GM12878 (cell line): ENCODE results near the gene GKN1. TPM values are rescaled to one million over a fixed set of nuclear protein-coding genes. Genes with fewer than 3 reads are reported as not detected.

Experiments
- ATAC-seq: fragments of 200-7000 bp; cut with Tn5 transposase; 3 replicates; pipeline ENCODE4 v1.9.1; 2020; ENCODE audit warnings: mild to moderate bottlenecking, moderate library complexity
- BruUV-seq: library from RNA; stranded (reverse); fragments of 400-500 nt; replicated peaks from 2 replicates; lab custom pipeline; 2021; lab: Mats Ljungman, UMichigan
- CTCF ChIA-PET: fragments of 300-600 bp; sonication (Branson Sonifier 250); formaldehyde crosslinking; extraction: SDS; loops from one replicate; lab custom pipeline; 2021; ENCODE audit warnings: inconsistent platforms; lab: Yijun Ruan, JAX
- POLR2A ChIA-PET: fragments of 350-600 bp; formaldehyde crosslinking; extraction: SDS; loops from one replicate; lab custom pipeline; 2021; ENCODE audit warnings: inconsistent platforms; lab: Charles Lee
- RAD21 ChIA-PET: fragments of 300-600 bp; sonication (Branson Sonifier 250); formaldehyde crosslinking; loops from one replicate; lab custom pipeline; 2023; ENCODE audit warnings: antibody characterized with exemption; ENCODE audit not compliant: unreplicated experiment; lab: Charles Lee
- SMC1A ChIA-PET: fragments of 300-600 bp; sonication (Branson Sonifier 250); formaldehyde crosslinking; loops from one replicate; lab custom pipeline; 2023; ENCODE audit not compliant: unreplicated experiment, uncharacterized antibody; lab: Charles Lee
- DNase-seq: peaks from one replicate; pipeline ENCODE4 v3.0.0-alpha.2; 2011; ENCODE audit warnings: low read depth, low spot score
- FAIRE-seq: peaks from 3 replicates; lab custom pipeline; 2011; peaks lifted over from hg19 to GRCh38; lab: Jason Lieb, UNC
- H2AFZ ChIP-seq: 2 replicates; pipeline ENCODE4 v1.6.0; 2011; ENCODE audit warnings: low read depth, low read length, control low read depth; ENCODE audit not compliant: control insufficient read depth
- H3K27ac ChIP-seq: 2 replicates; pipeline ENCODE4 v1.5.1; 2011; ENCODE audit warnings: control low read depth; ENCODE audit not compliant: control insufficient read depth, insufficient read depth
- H3K27me3 ChIP-seq, 2 experiments: replicated peaks in 1 of 2; 2 replicates each; pipeline versions ENCODE4 v1.6.0 to v1.6.1; 2011; ENCODE audit warnings: low read length in 1 of 2; ENCODE audit not compliant: control insufficient read depth in 2 of 2, insufficient read depth in 2 of 2
- H3K36me3 ChIP-seq, 2 experiments: 2 replicates each; pipeline ENCODE4 v1.5.1; 2011; ENCODE audit warnings: low read length in 1 of 2; ENCODE audit not compliant: control insufficient read depth in 2 of 2, insufficient read depth in 2 of 2
- H3K4me1 ChIP-seq: 2 replicates; pipeline ENCODE4 v1.6.1; 2011; ENCODE audit warnings: mild to moderate bottlenecking, low read length, moderate library complexity, mixed read lengths; ENCODE audit not compliant: control insufficient read depth, insufficient read depth
- H3K4me2 ChIP-seq: 2 replicates; pipeline ENCODE4 v1.6.0; 2011; ENCODE audit warnings: control low read depth; ENCODE audit not compliant: control insufficient read depth, insufficient read depth
- H3K4me3 ChIP-seq: fragments of 200-600 bp; sonication (generic); 2 replicates; pipeline ENCODE4 v1.5.1; 2016
- H3K79me2 ChIP-seq: 2 replicates; pipeline ENCODE4 v1.6.0; 2011; ENCODE audit warnings: low read length; ENCODE audit not compliant: control insufficient read depth, insufficient read depth
- H3K9ac ChIP-seq: 2 replicates; pipeline ENCODE4 v1.8.0; 2011; ENCODE audit warnings: low read length, control low read depth, mixed read lengths; ENCODE audit not compliant: control insufficient read depth, insufficient read depth
- H3K9me3 ChIP-seq: replicated peaks from 3 replicates; pipeline ENCODE4 v1.5.1; 2011; ENCODE audit warnings: mild to moderate bottlenecking, low read length; ENCODE audit not compliant: control insufficient read depth, insufficient read depth
- H4K20me1 ChIP-seq: 2 replicates; pipeline ENCODE4 v1.6.0; 2011; ENCODE audit not compliant: control insufficient read depth, insufficient read depth
- CBFB ChIP-seq: IDR thresholded peaks from 2 replicates; pipeline ENCODE4 v1.6.1; 2016; ENCODE audit warnings: antibody characterized with exemption, low read depth
- CTCF ChIP-seq, 3 experiments: IDR thresholded peaks in 2 of 3; conservative IDR thresholded peaks in 1 of 3; 2 replicates each; pipeline ENCODE4 v1.5.1; 2011; ENCODE audit warnings: low read depth in 3 of 3, low read length in 3 of 3, mild to moderate bottlenecking in 3 of 3, control low read depth in 2 of 3, moderate library complexity in 2 of 3, inconsistent platforms in 1 of 3, mixed read lengths in 1 of 3; ENCODE audit not compliant: control insufficient read depth in 2 of 3, insufficient read depth in 1 of 3; ENCODE audit errors: extremely low read depth in 1 of 3
- RAD21 ChIP-seq: IDR thresholded peaks from 2 replicates; pipeline ENCODE4 v1.6.1; 2011; ENCODE audit warnings: mild to moderate bottlenecking, low read depth, low read length, moderate library complexity; ENCODE audit not compliant: insufficient read depth
- SMC3 ChIP-seq: IDR thresholded peaks from 2 replicates; pipeline ENCODE4 v1.6.1; 2011; ENCODE audit warnings: low read length, improper control_type of control experiment, borderline replicate concordance
- WGBS: methylation state at CpG from one replicate; pipeline ENCODE4 v1.1.6; 2016; ENCODE audit warnings: low lambda C conversion rate; ENCODE audit not compliant: insufficient replicate concordance, insufficient coverage; ENCODE audit errors: missing lambda C conversion rate; 5-methylcytosine and 5-hydroxymethylcytosine counted together
- in situ Hi-C: fragments of 300-500 bp; cut with MboI; formaldehyde crosslinking; loops from 9 replicates; pipeline ENCODE4 v1.14.3; 2018; ENCODE audit warnings: mixed read lengths
- intact Hi-C: fragments of 100-400 bp; cut with micrococcal nuclease; formaldehyde crosslinking; loops from one replicate; pipeline ENCODE4 v1.14.2; 2022; ENCODE audit not compliant: unreplicated experiment
- polyA plus RNA-seq, 11 experiments: library from polyadenylated mRNA; depleted of rRNA in 4 of 11; unstranded in 6 of 11; stranded (reverse) in 5 of 11; fragments of >200 nt; fragmentation: Nextera tagmentation in 4 of 11; fragmentation: Illumina TruSeq in 1 of 11; extraction: Ambion mirVana in 4 of 11; extraction: Trizol in 1 of 11; gene quantifications; 1 replicate in 1 of 11; 2 replicates in 10 of 11; pipeline versions ENCODE4 v1.2.1 to v1.2.3, GENCODE V29; 2011 to 2016; ENCODE audit warnings: inconsistent platforms in 2 of 11, missing spikeins in 2 of 11, low read depth in 1 of 11
- total RNA-seq, 4 experiments: library from RNA; depleted of rRNA in 3 of 4; stranded (reverse); fragments of >200 nt in 3 of 4; fragmentation: Illumina TruSeq in 1 of 4; extraction: Trizol in 1 of 4; gene quantifications; 2 replicates each; pipeline versions ENCODE4 v1.2.1 to v1.2.3, GENCODE V29; 2013 to 2021

GKN1 gene
- total and polyA plus RNA-seq, 10 of the 15 experiments (the other 5 are each of a cell fraction or from before 2014, with no cell fraction given) = not detected

- ChIA-PET POLR2A (no interaction called here), CTCF (interaction anchor here (1.2 to 1.6 kb wide), 2 partner anchors 25 to 1592 kb away, joined by 3 to 5 read pairs; no protein-coding TSS in a partner anchor), RAD21 (interaction anchor here (1.4 kb wide), 1 partner anchor 280 kb away, joined by 4 read pairs; no protein-coding TSS in a partner anchor), SMC1A (interaction anchor here (0.9 kb wide), 1 partner anchor 280 kb away, joined by 4 read pairs; no protein-coding TSS in a partner anchor)
- DNase-seq = peak; percentile 3
- no peak overlapping the region for H2AFZ ChIP-seq
- BruUV-seq = no TSS peak
- no peaks in the 10 kb centered on the region for H3K79me2 ChIP-seq
- H3K36me3 ChIP-seq = no peaks in the 10 kb centered on the region
- no peak overlapping the region for H3K27ac ChIP-seq
- peak; percentile 96 for FAIRE-seq
- H3K4me3 ChIP-seq = no peak overlapping the region
- no peak overlapping the region for H3K9ac ChIP-seq
- H3K4me1 ChIP-seq = no peaks in the 10 kb centered on the region
- peak; percentile 49 to 67 (median 54); a peak in 5 of 6 replicates for TF ChIP-seq CTCF (IDR thresholded peaks at IDR 0.05 in 2 of 3, conservative IDR thresholded peaks at IDR 0.05 in 1 of 3; ENCODE audit: control insufficient read depth in 2 of 3, extremely low read depth in 1 of 3, insufficient read depth in 1 of 3, low read depth in 3 of 3, low read length in 3 of 3)
- peak; percentile 70; the same call in 1 of the 2 replicates for TF ChIP-seq SMC3
- no peak for TF ChIP-seq CBFB
- TF ChIP-seq RAD21 = peak; percentile 92
- intact Hi-C loops = loop anchor here (1.0 kb wide), 1 partner anchor 281 kb away; no protein-coding TSS in a partner anchor
- ATAC-seq = peak; percentile 79
- no peaks in the 10 kb centered on the region for H3K9me3 ChIP-seq
- H3K4me2 ChIP-seq = no peak overlapping the region
- no peaks in the 10 kb centered on the region for H4K20me1 ChIP-seq
- peaks cover 0 to 3% of the 10 kb centered on the region in 2 experiments; a peak in 1 of 4 replicates for H3K27me3 ChIP-seq
- WGBS = 24% methylated on average over 4 of the region's 4 CpGs
- in situ Hi-C loops = no loop called here
These were observed 51.6 kb downstream of the GKN1 start for GRCh38 chr2:69026026-69026425.
